Esophagus squamous epithelium (tissue), 4 donors: ENCODE data around the gene CCDC171.

Experiments
- POLR2A ChIP-seq, 4 donors: fragments of 450-650 bp; IDR thresholded peaks; one replicate each; pipeline ENCODE4 v1.6.1; 2017; ENCODE audit warnings: antibody characterized with exemption in 4 of 4, mild to moderate bottlenecking in 4 of 4, moderate library complexity in 3 of 4
- TF ChIP-seq, protein P1 (sequence below), 6 experiments: fragments of 450-650 bp in 4 of 6; fragments of 200-600 bp in 2 of 6; sonication (generic) in 2 of 6; IDR thresholded peaks; one replicate each; pipeline ENCODE4 v1.5.1; 2016 to 2019; ENCODE audit warnings: antibody characterized with exemption in 6 of 6, mild to moderate bottlenecking in 4 of 6, moderate library complexity in 4 of 6

DNA sequence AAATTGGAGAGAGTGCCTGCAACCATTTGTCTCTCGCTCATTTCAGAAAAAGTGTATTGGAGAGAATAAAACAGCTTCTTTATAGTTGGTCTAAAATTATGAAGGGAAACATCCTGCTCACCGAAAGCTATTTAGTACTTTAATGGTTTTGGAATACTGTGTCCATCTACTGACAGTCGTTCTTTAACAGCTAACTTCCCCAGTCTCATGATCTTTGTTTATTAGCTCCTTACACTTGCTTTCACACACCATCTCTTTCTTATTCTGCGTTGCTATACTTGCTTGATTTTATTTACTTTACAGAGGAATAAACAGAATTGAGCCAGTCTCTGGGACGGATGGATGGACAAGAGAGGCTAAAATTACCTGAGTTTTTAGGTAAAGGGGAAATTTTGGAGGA is 229.3 kb downstream of the CCDC171 start:
- no peak for TF ChIP-seq POLR2A (IDR thresholded peaks at IDR 0.05)
- TF ChIP-seq, protein P1, sequence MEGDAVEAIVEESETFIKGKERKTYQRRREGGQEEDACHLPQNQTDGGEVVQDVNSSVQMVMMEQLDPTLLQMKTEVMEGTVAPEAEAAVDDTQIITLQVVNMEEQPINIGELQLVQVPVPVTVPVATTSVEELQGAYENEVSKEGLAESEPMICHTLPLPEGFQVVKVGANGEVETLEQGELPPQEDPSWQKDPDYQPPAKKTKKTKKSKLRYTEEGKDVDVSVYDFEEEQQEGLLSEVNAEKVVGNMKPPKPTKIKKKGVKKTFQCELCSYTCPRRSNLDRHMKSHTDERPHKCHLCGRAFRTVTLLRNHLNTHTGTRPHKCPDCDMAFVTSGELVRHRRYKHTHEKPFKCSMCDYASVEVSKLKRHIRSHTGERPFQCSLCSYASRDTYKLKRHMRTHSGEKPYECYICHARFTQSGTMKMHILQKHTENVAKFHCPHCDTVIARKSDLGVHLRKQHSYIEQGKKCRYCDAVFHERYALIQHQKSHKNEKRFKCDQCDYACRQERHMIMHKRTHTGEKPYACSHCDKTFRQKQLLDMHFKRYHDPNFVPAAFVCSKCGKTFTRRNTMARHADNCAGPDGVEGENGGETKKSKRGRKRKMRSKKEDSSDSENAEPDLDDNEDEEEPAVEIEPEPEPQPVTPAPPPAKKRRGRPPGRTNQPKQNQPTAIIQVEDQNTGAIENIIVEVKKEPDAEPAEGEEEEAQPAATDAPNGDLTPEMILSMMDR (IDR thresholded peaks at IDR 0.05): no peak
